ENCODE measurements around the gene DAB1. TPM values are rescaled to one million over a fixed set of nuclear protein-coding genes. Genes with fewer than 3 reads are reported as not detected.

Gene DAB1
- total RNA-seq, 1 experiment from 2014 or later, result not detected

- DNase-seq (ENCODE audit: low read depth, low spot score) (no peak), ATAC-seq (no peak)
- Histone ChIP-seq H4K20me1 (ENCODE audit: insufficient read depth) (no peaks in the 10 kb centered on the region; the same call in 1 of the 2 replicates), H3K36me3 (ENCODE audit: control insufficient read depth in 1 of 2, insufficient read depth in 2 of 2, low read length in 2 of 2) (no peaks in the 10 kb centered on the region), H3K4me1 (ENCODE audit: control insufficient read depth in 1 of 2, insufficient read depth in 2 of 2, low read length in 2 of 2) (no peaks in the 10 kb centered on the region), H3K4me3 (replicated peaks in 1 of 2; ENCODE audit: low read depth in 1 of 2, low read length in 2 of 2) (no peak overlapping the region), H2AFZ (ENCODE audit: low read depth, low read length, poor library complexity, severe bottlenecking) (no peak overlapping the region), H3K27ac (ENCODE audit: low read depth, low read length) (no peak overlapping the region), H3K79me2 (ENCODE audit: insufficient read depth, low read length) (no peaks in the 10 kb centered on the region), H3K27me3 (ENCODE audit: insufficient read depth, low read length) (no peaks in the 10 kb centered on the region), H3K9me2 (ENCODE audit: insufficient read depth) (no peaks in the 10 kb centered on the region), H3K9me3 (ENCODE audit: control insufficient read depth in 1 of 2, insufficient read depth in 1 of 2, low read depth in 1 of 2, low read length in 2 of 2) (no peaks in the 10 kb centered on the region), H3K9ac (ENCODE audit: low read length) (no peak overlapping the region), H3K4me2 (ENCODE audit: low read length) (no peak overlapping the region)
- intact Hi-C loops (cut with micrococcal nuclease), result no loop called here
- TF ChIP-seq, protein P1, sequence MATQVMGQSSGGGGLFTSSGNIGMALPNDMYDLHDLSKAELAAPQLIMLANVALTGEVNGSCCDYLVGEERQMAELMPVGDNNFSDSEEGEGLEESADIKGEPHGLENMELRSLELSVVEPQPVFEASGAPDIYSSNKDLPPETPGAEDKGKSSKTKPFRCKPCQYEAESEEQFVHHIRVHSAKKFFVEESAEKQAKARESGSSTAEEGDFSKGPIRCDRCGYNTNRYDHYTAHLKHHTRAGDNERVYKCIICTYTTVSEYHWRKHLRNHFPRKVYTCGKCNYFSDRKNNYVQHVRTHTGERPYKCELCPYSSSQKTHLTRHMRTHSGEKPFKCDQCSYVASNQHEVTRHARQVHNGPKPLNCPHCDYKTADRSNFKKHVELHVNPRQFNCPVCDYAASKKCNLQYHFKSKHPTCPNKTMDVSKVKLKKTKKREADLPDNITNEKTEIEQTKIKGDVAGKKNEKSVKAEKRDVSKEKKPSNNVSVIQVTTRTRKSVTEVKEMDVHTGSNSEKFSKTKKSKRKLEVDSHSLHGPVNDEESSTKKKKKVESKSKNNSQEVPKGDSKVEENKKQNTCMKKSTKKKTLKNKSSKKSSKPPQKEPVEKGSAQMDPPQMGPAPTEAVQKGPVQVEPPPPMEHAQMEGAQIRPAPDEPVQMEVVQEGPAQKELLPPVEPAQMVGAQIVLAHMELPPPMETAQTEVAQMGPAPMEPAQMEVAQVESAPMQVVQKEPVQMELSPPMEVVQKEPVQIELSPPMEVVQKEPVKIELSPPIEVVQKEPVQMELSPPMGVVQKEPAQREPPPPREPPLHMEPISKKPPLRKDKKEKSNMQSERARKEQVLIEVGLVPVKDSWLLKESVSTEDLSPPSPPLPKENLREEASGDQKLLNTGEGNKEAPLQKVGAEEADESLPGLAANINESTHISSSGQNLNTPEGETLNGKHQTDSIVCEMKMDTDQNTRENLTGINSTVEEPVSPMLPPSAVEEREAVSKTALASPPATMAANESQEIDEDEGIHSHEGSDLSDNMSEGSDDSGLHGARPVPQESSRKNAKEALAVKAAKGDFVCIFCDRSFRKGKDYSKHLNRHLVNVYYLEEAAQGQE (IDR thresholded peaks at IDR 0.05; ENCODE audit: low read depth), result no peak
- TF ChIP-seq POLR2A (IDR thresholded peaks at IDR 0.05; ENCODE audit: borderline replicate concordance, extremely low read depth, insufficient read depth, insufficient read length) (no peak), EZH2phosphoT487 (IDR thresholded peaks at IDR 0.05; ENCODE audit: borderline replicate concordance) (no peak), FOSL1 (IDR thresholded peaks at IDR 0.05; ENCODE audit: low read depth) (no peak), JUND (IDR thresholded peaks at IDR 0.05) (no peak), YY1 (IDR thresholded peaks at IDR 0.05; ENCODE audit: extremely low read depth, insufficient replicate concordance, low read depth, low read length) (no peak), SP1 (IDR thresholded peaks at IDR 0.05; ENCODE audit: low read depth) (no peak), CTCF (IDR thresholded peaks at IDR 0.05 in 2 of 3, conservative IDR thresholded peaks at IDR 0.05 in 1 of 3; ENCODE audit: borderline replicate concordance in 1 of 3, insufficient read depth in 1 of 3, low read depth in 2 of 3, low read length in 2 of 3) (no peak), CEBPB (IDR thresholded peaks at IDR 0.05; ENCODE audit: low read depth) (no peak), MAX (IDR thresholded peaks at IDR 0.05) (no peak), EZH2 (IDR thresholded peaks at IDR 0.05) (no peak), ZFX (IDR thresholded peaks at IDR 0.05) (no peak), EGR1 (IDR thresholded peaks at IDR 0.05; ENCODE audit: low read depth) (no peak), ZBTB33 (IDR thresholded peaks at IDR 0.05; ENCODE audit: extremely low read depth, insufficient replicate concordance, low read length) (no peak), ELF1 (IDR thresholded peaks at IDR 0.05; ENCODE audit: borderline replicate concordance, low read depth) (no peak), SRF (IDR thresholded peaks at IDR 0.05; ENCODE audit: low read depth) (no peak)
- TF ChIP-seq, protein P2, sequence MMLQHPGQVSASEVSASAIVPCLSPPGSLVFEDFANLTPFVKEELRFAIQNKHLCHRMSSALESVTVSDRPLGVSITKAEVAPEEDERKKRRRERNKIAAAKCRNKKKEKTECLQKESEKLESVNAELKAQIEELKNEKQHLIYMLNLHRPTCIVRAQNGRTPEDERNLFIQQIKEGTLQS (IDR thresholded peaks at IDR 0.05), result no peak
- POLR2A ChIA-PET, result no interaction called here
- RAD21 ChIA-PET (ENCODE audit: low non-redundant PET in 1 of 2, low total read pairs in 2 of 2, uncharacterized antibody in 2 of 2, unreplicated experiment in 2 of 2), result no interaction called here
- CTCF ChIA-PET, result no interaction called here
- BruUV-seq (replicated peaks), result no TSS peak
These were observed 174.3 kb downstream of the DAB1 start for GRCh38 chr1:57249511-57249910.

Measured in HCT116 (cell line).